Hepatocyte (in vitro differentiated cells): ENCODE data around the gene DNM3. TPM values are rescaled to one million over a fixed set of nuclear protein-coding genes. Genes with fewer than 3 reads are reported as not detected.

Experiments used
- DNase-seq: peaks from one replicate; pipeline ENCODE4 v3.0.0-alpha.2; 2016; ENCODE audit warnings: low spot score
- H2AFZ ChIP-seq: fragments of 200-600 bp; sonication (generic); 2 replicates; pipeline ENCODE4 v1.6.0; 2016; ENCODE audit warnings: antibody characterized with exemption, mild to moderate bottlenecking
- H3K27ac ChIP-seq: fragments of 200-600 bp; sonication (generic); 2 replicates; pipeline ENCODE4 v1.5.1; 2016; ENCODE audit warnings: mild to moderate bottlenecking
- H3K27me3 ChIP-seq: fragments of 200-600 bp; sonication (generic); 2 replicates; pipeline ENCODE4 v1.6.1; 2016
- H3K36me3 ChIP-seq: fragments of 200-600 bp; sonication (generic); replicated peaks from 2 replicates; pipeline ENCODE4 v1.5.1; 2016; ENCODE audit warnings: low read depth; ENCODE audit not compliant: insufficient read depth
- H3K4me1 ChIP-seq: fragments of 200-600 bp; sonication (generic); 2 replicates; pipeline ENCODE4 v1.5.1; 2016; ENCODE audit warnings: mild to moderate bottlenecking, moderate library complexity; ENCODE audit not compliant: insufficient read depth
- H3K4me2 ChIP-seq: fragments of 200-600 bp; sonication (generic); 2 replicates; pipeline ENCODE4 v1.6.0; 2016
- H3K4me3 ChIP-seq: fragments of 200-600 bp; sonication (generic); 2 replicates; pipeline ENCODE4 v1.5.1; 2016; ENCODE audit warnings: mild to moderate bottlenecking
- H3K79me2 ChIP-seq: fragments of 200-600 bp; sonication (generic); 2 replicates; pipeline ENCODE4 v1.6.0; 2017; ENCODE audit warnings: mild to moderate bottlenecking
- H3K9me2 ChIP-seq: fragments of 200-600 bp; sonication (generic); replicated peaks from 2 replicates; pipeline ENCODE4 v1.6.0; 2017; ENCODE audit warnings: mild to moderate bottlenecking; ENCODE audit not compliant: insufficient read depth
- H3K9me3 ChIP-seq: fragments of 200-600 bp; sonication (generic); 2 replicates; pipeline ENCODE4 v1.5.1; 2016; ENCODE audit warnings: low read depth, mild to moderate bottlenecking
- H4K20me1 ChIP-seq: fragments of 200-600 bp; sonication (generic); 2 replicates; pipeline ENCODE4 v1.6.0; 2016; ENCODE audit warnings: mild to moderate bottlenecking; ENCODE audit not compliant: insufficient read depth, poor library complexity, severe bottlenecking
- EZH2 ChIP-seq: fragments of 200-600 bp; sonication (generic); IDR thresholded peaks from 2 replicates; pipeline ENCODE4 v1.6.1; 2016; ENCODE audit warnings: antibody characterized with exemption, mild to moderate bottlenecking, borderline replicate concordance
- EZH2phosphoT487 ChIP-seq: fragments of 200-600 bp; sonication (generic); IDR thresholded peaks from one replicate; pipeline ENCODE4 v1.6.1; 2018; ENCODE audit warnings: antibody characterized with exemption, mild to moderate bottlenecking, low read depth, moderate library complexity; ENCODE audit not compliant: unreplicated experiment, severe bottlenecking
- WGBS: methylation state at CpG from one replicate; pipeline ENCODE4 v1.1.6; 2016; ENCODE audit warnings: low lambda C conversion rate; ENCODE audit errors: missing lambda C conversion rate; 5-methylcytosine and 5-hydroxymethylcytosine counted together
- polyA plus RNA-seq: library from polyadenylated mRNA; unstranded; fragments of >200 nt; fragmentation: Nextera tagmentation; extraction: Ambion mirVana; gene quantifications from 2 replicates; pipeline ENCODE4 v1.2.1, GENCODE V29; 2016
- total RNA-seq: library from RNA; depleted of rRNA; stranded (reverse); fragments of >200 nt; gene quantifications from 2 replicates; pipeline ENCODE4 v1.2.3, GENCODE V29; 2014
- TF ChIP-seq, protein P1 (sequence below): fragments of 200-600 bp; sonication (generic); IDR thresholded peaks from 2 replicates; pipeline ENCODE4 v1.5.1; 2016; ENCODE audit warnings: antibody characterized with exemption, mild to moderate bottlenecking; ENCODE audit not compliant: poor library complexity

DNM3 gene
- total and polyA plus RNA-seq, 2 experiments from 2014 or later: 1.5 TPM; not detected in 1

GRCh38 chr1:171845998-171846397, 4.7 kb downstream of the DNM3 start:
- Histone ChIP-seq H3K27me3 (peaks cover 28% of the 10 kb centered on the region), H3K9me3 (no peaks in the 10 kb centered on the region), H3K4me2 (no peak overlapping the region), H3K36me3 (no peaks in the 10 kb centered on the region), H3K9me2 (no peaks in the 10 kb centered on the region), H2AFZ (no peak overlapping the region), H3K4me3 (no peak overlapping the region), H3K27ac (no peak overlapping the region), H4K20me1 (no peaks in the 10 kb centered on the region), H3K4me1 (peaks cover 3% of the 10 kb centered on the region), H3K79me2 (no peaks in the 10 kb centered on the region)
- TF ChIP-seq, protein P1, sequence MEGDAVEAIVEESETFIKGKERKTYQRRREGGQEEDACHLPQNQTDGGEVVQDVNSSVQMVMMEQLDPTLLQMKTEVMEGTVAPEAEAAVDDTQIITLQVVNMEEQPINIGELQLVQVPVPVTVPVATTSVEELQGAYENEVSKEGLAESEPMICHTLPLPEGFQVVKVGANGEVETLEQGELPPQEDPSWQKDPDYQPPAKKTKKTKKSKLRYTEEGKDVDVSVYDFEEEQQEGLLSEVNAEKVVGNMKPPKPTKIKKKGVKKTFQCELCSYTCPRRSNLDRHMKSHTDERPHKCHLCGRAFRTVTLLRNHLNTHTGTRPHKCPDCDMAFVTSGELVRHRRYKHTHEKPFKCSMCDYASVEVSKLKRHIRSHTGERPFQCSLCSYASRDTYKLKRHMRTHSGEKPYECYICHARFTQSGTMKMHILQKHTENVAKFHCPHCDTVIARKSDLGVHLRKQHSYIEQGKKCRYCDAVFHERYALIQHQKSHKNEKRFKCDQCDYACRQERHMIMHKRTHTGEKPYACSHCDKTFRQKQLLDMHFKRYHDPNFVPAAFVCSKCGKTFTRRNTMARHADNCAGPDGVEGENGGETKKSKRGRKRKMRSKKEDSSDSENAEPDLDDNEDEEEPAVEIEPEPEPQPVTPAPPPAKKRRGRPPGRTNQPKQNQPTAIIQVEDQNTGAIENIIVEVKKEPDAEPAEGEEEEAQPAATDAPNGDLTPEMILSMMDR: no peak
- TF ChIP-seq EZH2phosphoT487 (no peak), EZH2 (no peak)
- no peak for DNase-seq

GRCh38 chr1:171849245-171849898, 8.1 kb downstream of the DNM3 start:
- 79% methylated on average over 5 of the region's 5 CpGs for WGBS
- H3K4me1 ChIP-seq: no peaks in the 10 kb centered on the region
- H3K9me2 ChIP-seq: no peaks in the 10 kb centered on the region
- H3K4me2 ChIP-seq: no peak overlapping the region
- no peak overlapping the region for H3K4me3 ChIP-seq
- TF ChIP-seq EZH2 (no peak), EZH2phosphoT487 (no peak)
- TF ChIP-seq, protein P1: no peak
- no peak overlapping the region for H3K27ac ChIP-seq
- no peak for DNase-seq
- no peaks in the 10 kb centered on the region for H4K20me1 ChIP-seq
- no peaks in the 10 kb centered on the region for H3K9me3 ChIP-seq
- peaks cover 5% of the 10 kb centered on the region for H3K27me3 ChIP-seq
- no peak overlapping the region for H2AFZ ChIP-seq
- no peaks in the 10 kb centered on the region for H3K79me2 ChIP-seq
- H3K36me3 ChIP-seq: no peaks in the 10 kb centered on the region

DNA sequence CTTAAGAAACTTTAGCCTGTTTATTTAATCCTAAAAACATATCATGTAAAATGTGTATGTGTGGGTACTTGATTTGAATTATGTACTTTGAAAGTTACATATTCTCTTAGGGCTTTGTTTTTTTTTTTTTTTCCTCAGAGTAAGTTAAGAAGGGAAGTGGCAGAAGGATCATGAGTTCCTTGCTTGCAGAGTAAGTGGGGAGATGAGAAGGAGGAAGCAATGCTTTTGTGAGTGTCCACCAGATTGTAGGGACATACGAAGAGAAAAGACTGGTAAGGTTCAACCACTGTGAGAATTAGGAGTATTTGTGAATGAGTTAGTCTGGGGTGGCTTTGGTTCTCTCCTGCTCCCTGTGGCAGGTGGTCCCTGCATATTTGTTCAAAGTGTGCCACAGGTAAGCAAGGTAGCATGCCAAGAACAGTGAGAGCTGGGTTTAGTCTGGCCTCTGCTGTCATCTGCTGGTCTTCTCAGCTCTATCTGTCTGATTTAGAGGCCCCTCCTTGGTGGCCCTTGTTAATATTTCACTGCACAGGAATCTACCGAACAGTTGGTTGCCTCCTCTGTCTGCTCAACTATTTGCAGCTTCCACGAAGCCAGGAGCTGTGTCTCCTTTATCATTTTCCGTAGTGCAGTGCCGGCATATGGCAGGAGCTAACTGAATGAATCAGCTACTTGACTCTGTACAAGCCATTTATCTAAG, 9.5 kb downstream of the DNM3 start:
- H3K79me2 ChIP-seq: no peaks in the 10 kb centered on the region
- H2AFZ ChIP-seq: no peak overlapping the region
- peak; percentile 26 for DNase-seq
- no peak overlapping the region for H3K4me3 ChIP-seq
- TF ChIP-seq EZH2phosphoT487: no peak
- TF ChIP-seq, protein P1: peak; percentile 16
- WGBS: 74% methylated on average over 5 of the region's 5 CpGs
- no peaks in the 10 kb centered on the region for H3K4me1 ChIP-seq
- no peak overlapping the region for H3K27ac ChIP-seq
- H4K20me1 ChIP-seq: no peaks in the 10 kb centered on the region
- H3K36me3 ChIP-seq: no peaks in the 10 kb centered on the region
- H3K9me3 ChIP-seq: no peaks in the 10 kb centered on the region
- H3K27me3 ChIP-seq: no peaks in the 10 kb centered on the region
- no peaks in the 10 kb centered on the region for H3K9me2 ChIP-seq
- peak overlapping the region; percentile 61 for H3K4me2 ChIP-seq
